Tongue (tissue), 2 donors: ENCODE results near the gene CDH16. TPM values are rescaled to one million over a fixed set of nuclear protein-coding genes. Genes with fewer than 3 reads are reported as not detected.

Experiments
- DNase-seq: peaks from one replicate; pipeline ENCODE4 v3.0.0-alpha.2; 2015
- total RNA-seq: library from RNA; depleted of rRNA; stranded (reverse); fragments of >200 nt; gene quantifications from one replicate; pipeline ENCODE4 v1.2.3, GENCODE V29; 2014

Gene CDH16
- total RNA-seq, 1 donor from 2014 or later = 0.31 TPM

DNA sequence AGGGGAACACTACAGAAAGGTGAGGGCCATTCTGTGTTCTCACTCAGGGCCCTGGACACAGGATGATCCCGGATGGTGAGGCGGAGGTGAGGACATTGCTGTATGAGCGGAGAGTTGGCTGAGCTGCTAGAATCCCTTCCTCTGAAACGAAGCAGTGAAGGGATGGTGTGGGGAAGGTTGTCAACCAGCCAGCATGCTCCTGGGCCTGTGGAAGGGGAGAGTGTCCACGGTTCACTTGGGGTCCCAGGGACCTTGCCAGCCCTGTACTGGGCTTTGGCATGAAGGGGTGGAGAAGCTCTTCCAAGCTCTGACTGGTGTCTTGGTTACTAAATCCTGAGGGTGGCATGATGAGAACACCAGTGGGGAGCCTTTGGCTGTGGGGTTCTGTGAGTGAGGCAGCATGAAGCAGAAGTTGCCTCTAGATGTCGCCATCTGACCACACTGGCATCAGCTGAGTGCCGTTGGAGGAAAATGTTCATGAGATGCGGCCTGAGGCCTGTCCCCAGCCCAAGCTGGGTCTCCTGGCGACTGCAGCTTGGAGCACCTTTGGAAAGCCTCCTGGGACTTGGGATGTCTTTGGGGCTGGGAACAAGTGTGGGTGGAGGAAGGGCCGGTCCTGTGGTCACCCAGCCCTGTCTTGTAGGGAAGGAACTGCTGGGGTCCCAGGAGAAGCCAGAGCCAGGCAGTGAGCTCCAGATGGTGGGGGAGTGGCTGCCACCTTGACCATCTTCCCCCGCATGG, 23.6 kb downstream of the CDH16 start:
- peak; percentile 85 for DNase-seq

- DNase-seq = no peak
Measured at GRCh38 chr16:66894055-66894454, 24.6 kb downstream of the CDH16 start.

- no peak for DNase-seq
Measured at GRCh38 chr16:66891797-66892196, 26.9 kb downstream of the CDH16 start.

- no peak for DNase-seq
Measured at GRCh38 chr16:66891360-66891759, 27.3 kb downstream of the CDH16 start.

DNA sequence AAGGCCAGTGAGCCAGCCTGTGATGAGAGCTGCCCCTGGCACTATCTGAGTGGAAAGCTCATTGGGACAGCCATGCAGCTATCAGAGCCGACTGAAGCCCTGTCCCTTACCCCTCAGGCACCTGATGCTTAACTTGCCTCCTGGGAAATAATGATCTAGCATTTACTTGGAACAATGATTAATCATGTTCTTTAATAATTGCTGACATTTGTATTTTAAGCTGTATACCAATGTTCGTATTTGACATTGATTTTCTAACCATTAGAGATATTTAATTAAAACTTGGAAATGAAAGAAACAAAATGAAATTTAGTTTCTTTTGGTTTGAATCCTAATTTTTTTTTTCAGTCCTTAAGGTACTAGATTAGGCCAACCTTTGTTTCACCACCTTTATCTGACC, 27.9 kb downstream of the CDH16 start:
- DNase-seq = no peak

- no peak for DNase-seq
Measured at GRCh38 chr16:66889622-66890021, 29.1 kb downstream of the CDH16 start.

DNA sequence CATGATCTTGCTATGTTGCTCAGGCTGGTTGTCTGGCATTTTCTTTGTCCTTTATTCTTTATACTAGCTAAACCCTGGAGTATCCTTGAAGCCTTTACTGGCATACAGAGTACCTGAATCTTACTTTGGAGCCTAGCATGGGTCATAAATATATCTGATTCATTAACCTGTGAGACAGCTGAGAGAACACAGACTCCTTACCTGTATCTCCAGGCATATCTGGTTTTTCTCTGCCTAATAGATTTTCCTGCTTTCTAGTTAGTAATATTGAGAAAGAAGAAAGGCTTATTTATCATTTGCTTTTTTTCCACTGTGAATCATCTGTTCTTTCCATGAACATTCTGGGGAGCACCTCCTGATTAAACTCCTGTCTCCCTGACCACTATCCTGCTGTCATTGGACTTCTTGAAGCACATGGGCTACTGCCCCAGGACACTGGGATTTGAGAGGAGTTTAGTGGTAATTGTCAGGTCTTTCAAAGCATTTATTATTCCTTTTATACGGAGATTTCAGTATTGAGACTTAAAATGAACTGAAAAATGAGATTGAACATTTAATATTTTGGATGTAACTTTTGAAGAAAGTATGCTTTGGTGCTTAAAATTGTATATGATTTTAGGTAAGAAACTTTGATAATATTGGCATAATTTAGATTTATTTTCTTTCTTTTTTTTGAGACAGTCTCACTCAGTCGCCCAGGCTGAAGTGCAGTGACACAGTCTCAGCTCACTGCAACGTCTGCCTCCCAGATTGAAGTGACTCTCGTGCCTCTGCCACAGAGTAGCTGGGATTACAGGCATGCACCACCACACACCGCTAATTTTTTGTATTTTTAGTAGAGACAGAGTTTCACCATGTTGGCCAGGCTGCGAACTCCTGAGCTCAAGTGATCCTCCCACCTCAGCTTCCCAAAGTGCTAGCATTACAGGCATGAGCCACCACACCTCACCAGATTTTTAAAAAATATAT, 29.8 kb downstream of the CDH16 start:
- no peak for DNase-seq

- DNase-seq = no peak
Measured at GRCh38 chr16:66886914-66887313, 31.8 kb downstream of the CDH16 start.

- no peak for DNase-seq
Measured at GRCh38 chr16:66886321-66886720, 32.4 kb downstream of the CDH16 start.

DNA sequence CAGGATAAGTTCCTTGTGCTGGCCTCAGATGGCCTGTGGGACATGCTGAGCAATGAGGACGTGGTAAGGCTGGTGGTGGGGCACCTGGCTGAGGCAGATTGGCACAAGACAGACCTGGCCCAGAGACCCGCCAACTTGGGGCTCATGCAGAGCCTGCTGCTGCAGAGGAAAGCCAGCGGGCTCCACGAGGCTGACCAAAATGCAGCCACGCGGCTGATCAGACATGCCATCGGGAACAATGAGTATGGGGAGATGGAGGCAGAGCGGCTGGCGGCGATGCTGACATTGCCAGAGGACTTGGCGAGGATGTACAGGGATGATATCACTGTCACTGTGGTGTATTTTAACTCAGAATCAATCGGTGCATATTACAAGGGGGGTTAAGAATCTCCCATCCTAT, 33.2 kb downstream of the CDH16 start:
- no peak for DNase-seq

DNA sequence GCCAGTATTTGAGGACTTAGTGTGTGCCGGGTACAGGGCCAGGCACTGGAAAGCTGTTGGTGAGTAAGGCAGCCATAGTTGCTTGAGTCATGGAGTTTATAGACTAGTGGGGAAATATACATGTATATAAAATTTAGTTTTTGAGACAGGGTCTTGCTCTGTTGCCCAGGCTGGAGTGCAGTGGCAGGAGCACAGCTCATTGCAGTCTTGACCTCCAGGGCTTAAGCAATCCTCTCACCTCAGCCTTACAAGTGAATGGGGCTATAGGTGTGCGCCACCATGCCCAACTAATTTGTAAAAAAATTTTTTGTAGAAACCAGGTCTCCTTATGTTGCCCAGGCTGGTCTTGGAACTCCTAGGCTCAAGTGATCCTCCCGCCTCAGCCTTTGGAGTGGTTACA, 36.0 kb downstream of the CDH16 start:
- no peak for DNase-seq

DNA sequence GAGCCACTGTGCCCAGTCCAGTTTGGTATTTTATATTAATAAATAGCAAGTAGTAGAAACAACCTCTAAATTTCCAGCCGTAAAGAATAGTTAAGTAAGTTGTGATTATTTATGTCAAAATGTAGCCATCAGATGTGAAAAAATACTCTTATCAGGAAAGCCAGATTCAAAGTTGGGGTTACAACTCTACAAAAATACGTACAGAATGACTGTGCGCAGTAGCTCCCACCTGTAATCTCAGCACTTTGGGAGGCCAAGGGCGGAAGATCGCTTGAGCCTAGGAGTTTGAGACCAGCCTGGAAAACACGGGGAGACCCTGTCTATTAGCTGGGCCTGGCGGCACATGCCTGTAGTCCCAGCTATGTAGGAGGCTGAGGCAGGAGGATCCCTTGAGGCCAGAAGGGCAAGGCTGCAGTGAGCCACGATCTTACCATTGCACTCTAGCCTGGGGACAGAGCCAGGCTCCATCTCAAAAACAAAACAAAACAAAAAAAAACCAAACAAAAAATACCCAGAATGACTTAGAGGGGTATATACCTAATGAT, 36.6 kb downstream of the CDH16 start:
- DNase-seq = no peak

GRCh38 chr16:66881560-66881959, 37.1 kb downstream of the CDH16 start:
- no peak for DNase-seq

- DNase-seq = no peak
Measured at GRCh38 chr16:66881014-66881417, 37.7 kb downstream of the CDH16 start.

DNA sequence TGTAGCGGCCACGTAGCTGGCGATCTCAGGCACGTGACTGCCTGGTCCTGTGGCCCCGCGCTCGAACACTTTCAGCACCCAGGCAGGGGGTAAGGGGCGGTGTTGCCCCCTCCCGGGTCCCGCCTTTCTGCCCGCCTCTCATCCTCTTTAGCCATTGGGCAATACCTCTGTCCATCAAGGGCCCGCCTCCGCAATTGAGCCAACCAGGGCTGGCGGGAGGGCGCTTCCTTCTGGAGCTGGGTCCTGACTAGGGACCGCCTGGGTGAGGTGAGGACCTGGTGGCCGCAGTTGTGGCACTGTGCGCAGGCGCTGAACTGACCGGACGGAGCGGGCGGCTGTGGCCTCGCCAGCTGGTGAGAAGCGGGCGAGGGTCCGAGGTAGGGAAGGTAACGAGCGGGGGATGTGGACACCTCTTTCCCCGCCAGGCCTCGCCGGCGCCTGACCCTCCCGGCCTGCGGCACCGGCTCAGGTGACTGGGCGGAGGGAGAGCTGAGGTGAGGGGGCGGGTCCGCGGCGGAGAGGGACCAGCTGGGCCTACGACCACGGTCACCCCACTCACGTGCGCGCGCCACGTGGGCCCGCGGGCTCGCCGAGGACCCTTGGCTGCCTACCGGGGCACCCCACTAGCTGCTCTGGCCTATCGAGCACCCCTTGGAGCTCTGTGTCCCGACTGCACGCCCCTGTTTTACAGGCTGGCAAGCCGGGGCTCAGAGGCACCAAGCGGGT, 38.2 kb downstream of the CDH16 start, which contains the start of gene PDP2:
Gene PDP2 (plus strand): TSS at position 228 of the 726 bp plus-strand sequence. CDS start 3,770 bp downstream, outside the sequence.
- DNase-seq = peak; percentile 97

DNA sequence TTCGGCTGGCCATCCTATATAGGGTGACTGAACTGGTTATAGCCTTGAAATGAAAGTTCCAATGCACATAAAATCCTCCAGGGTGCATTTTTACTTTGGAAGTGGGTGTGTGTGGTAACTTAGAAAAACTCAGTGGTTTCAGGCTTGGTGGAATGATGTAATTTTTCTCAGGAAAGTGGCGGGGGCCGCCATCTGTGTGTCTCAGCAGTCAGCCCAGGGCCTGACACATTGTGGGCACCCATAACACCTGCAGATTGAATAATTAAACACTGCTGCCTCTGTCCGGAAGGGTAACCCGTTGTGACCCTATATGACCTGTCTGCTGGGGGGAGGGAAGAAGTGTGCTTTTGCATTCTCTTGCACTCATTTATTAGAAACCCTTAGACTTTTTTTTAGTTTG, 40.6 kb downstream of the CDH16 start:
- no peak for DNase-seq

DNA sequence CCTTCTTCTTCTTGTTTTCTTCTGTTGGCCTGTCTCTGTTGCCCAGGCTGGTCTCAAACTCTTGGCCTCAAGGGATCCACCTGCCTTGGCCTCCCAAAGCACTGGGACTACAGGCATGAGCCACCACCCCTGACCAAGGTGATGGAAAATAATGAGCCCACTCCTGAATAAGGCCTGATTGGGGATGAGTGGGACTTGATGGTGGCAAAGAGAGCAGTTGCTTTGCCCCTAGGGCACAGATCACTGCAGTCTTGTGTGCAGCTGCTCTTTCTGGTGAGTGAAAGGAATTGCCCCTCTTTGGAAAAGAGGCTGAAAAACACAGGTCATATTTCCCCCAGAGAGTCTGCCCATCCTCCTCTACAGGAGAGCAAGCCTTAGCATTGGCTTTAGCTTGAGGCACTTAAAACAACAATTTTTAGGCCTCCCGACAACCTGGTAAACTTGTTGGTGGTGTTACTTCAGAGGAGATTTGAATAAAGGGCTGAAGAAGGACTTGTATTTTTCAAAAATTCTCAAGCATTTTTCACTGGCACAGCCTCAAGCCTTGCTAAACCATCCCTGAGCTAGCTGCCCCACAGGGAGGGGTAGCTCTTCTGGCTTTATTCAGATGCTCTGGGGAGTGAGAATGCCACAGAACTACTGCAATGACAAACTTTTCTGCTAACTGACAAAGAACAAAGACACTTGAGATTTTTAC, 44.5 kb downstream of the CDH16 start:
- DNase-seq = peak; percentile 13

GRCh38 chr16:66873685-66874055, 45.0 kb downstream of the CDH16 start:
- no peak for DNase-seq

GRCh38 chr16:66872943-66873684, 45.6 kb downstream of the CDH16 start:
- peak; percentile 85 for DNase-seq

DNA sequence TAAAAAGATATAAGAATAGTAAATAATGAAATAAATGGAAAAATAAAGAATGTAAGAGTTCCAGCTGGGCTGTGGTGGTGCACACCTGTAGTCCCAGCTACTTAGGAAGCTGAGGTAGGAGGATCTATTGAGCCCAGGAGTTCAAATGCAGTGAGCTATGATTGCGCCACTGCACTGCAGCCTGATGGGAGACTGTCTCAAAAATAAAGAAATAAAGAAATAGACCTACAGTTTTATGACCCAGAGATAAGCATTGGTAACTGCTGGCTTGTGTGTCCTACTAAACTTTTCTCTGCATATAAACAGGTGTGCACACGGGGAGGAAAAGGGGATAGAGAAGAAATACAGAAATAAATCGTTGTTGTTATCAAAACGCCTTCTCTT, 46.1 kb downstream of the CDH16 start:
- no peak for DNase-seq

DNA sequence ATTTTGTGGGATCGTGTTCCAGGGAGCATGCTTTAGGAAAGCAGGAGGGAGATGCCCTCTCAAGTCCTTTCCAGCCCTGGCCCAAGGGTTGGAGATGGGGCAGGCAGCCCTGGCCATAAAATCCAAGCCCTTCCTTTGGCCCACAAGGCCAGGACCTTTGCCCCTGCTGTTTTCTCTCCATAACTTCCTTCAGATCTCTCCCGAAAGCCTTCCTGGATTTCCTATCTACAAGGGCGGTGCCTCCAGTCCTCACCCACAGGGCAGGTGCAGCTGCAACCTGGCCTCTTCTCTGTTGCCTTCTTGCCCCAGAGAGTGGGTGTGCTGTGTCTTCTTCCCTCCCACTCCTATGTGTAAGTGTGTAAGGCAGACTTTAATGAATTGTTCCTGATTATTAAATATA, 46.8 kb downstream of the CDH16 start:
- DNase-seq = no peak
